Sigmoid colon (tissue), 7 donors: Measurements from ENCODE around the gene MYL4. TPM values are rescaled to one million over a fixed set of nuclear protein-coding genes. Genes with fewer than 3 reads are reported as not detected.

Source experiments
- DNase-seq: peaks from one replicate; pipeline ENCODE4 v3.0.0-alpha.2; 2019
- H3K27ac ChIP-seq, 4 donors: fragments of 200-600 bp; sonication (generic); one replicate each; pipeline ENCODE4 v1.5.1; 2016 to 2019; ENCODE audit warnings: mild to moderate bottlenecking in 1 of 4
- H3K27me3 ChIP-seq, 3 donors: fragments of 200-600 bp; sonication (generic); one replicate each; pipeline ENCODE4 v1.5.1; 2019; ENCODE audit warnings: mild to moderate bottlenecking in 1 of 3
- H3K36me3 ChIP-seq, 4 donors: fragments of 200-600 bp; sonication (generic); one replicate each; pipeline ENCODE4 v1.5.1; 2016 to 2019
- H3K4me1 ChIP-seq, 4 donors: fragments of 200-600 bp; sonication (generic); one replicate each; pipeline ENCODE4 v1.5.1; 2017 to 2019
- H3K4me3 ChIP-seq, 4 donors: fragments of 200-600 bp; sonication (generic); one replicate each; pipeline ENCODE4 v1.5.1; 2017 to 2019; ENCODE audit warnings: mild to moderate bottlenecking in 2 of 4, moderate library complexity in 1 of 4
- H3K9me3 ChIP-seq, 4 donors: fragments of 200-600 bp in 3 of 4; sonication (generic) in 3 of 4; one replicate each; pipeline versions ENCODE4 v1.5.1 to v1.6.1; 2013 to 2019
- CTCF ChIP-seq, 4 experiments: fragments of 450-650 bp in 3 of 4; fragments of 200-600 bp in 1 of 4; IDR thresholded peaks; one replicate each; pipeline ENCODE4 v1.5.1; 2016 to 2019; ENCODE audit warnings: antibody characterized with exemption in 4 of 4, mild to moderate bottlenecking in 3 of 4, moderate library complexity in 2 of 4
- EP300 ChIP-seq, 4 donors: sonication (generic); formaldehyde crosslinking; IDR thresholded peaks; one replicate each; pipeline ENCODE4 v1.6.1; 2017; ENCODE audit warnings: antibody characterized with exemption in 4 of 4
- POLR2A ChIP-seq, 2 donors: fragments of 450-650 bp; IDR thresholded peaks; one replicate each; pipeline ENCODE4 v1.6.1; 2016; ENCODE audit warnings: antibody characterized with exemption in 2 of 2, mild to moderate bottlenecking in 2 of 2, moderate library complexity in 2 of 2
- POLR2AphosphoS5 ChIP-seq, 4 donors: sonication (generic); formaldehyde crosslinking; IDR thresholded peaks; one replicate each; pipeline ENCODE4 v1.6.1; 2017; ENCODE audit warnings: antibody characterized with exemption in 4 of 4
- WGBS, 2 donors: extraction: QIAGEN DNeasy Blood & Tissue Kit; methylation state at CpG; one replicate each; pipeline ENCODE4 v1.1.7; 2013; 5-methylcytosine and 5-hydroxymethylcytosine counted together
- intact Hi-C: fragments of 100-400 bp; cut with DNase I; formaldehyde crosslinking; loops from one replicate; pipeline ENCODE4 v1.15.1; 2023
- polyA plus RNA-seq, 3 donors: library from polyadenylated mRNA; stranded (reverse); fragments of 200-250 nt; gene quantifications; one replicate each; pipeline ENCODE4 v1.2.3, GENCODE V29; 2013
- total RNA-seq, 4 donors: library from RNA; depleted of rRNA; stranded (reverse); fragments of >200 nt; gene quantifications; one replicate each; pipeline ENCODE4 v1.1.0, GENCODE V29; 2016
- donor health status: healthy with polysubstance abuse.
- donor health status: Bipolar disorder and iron deficiency.
- donor health status: healthy.

The MYL4 gene
- total and polyA plus RNA-seq, 7 donors = 0.31 to 2.8 (median 1.1) TPM; not detected in 4

GRCh38 chr17:47188876-47189731, 20.0 kb upstream of the MYL4 start, which contains the start of gene CDC27:
Gene CDC27 (minus strand): TSS chr17:47189295. CDS start chr17:47189172, 123 bp downstream.
- DNase-seq = peak; percentile 99
- H3K9me3 ChIP-seq = no peaks in the 10 kb centered on the region
- H3K4me3 ChIP-seq = peak within 1 kb of the TSS; percentile 75 to 89 (median 82)
- TF ChIP-seq EP300 (IDR thresholded peaks at IDR 0.05) (no peak), POLR2AphosphoS5 (IDR thresholded peaks at IDR 0.05) (peak; percentile 75 to 84 (median 78)), POLR2A (IDR thresholded peaks at IDR 0.05) (peak; percentile 45 to 64), CTCF (IDR thresholded peaks at IDR 0.05) (no peak)
- H3K27ac ChIP-seq = peak within 1 kb of the TSS; percentile 89 to 97 (median 96)
- peaks cover 0 to 45% (median 34%) of the 10 kb centered on the region in 4 donors for H3K4me1 ChIP-seq
- intact Hi-C loops = loop anchor here (5.0 kb wide), 1 partner anchor 133 kb away; the partner anchor contains the start of gene EFCAB13
- 0% methylated on average over 64 of the region's 64 CpGs for WGBS, 2 donors
- H3K36me3 ChIP-seq = no peaks in the 10 kb centered on the region
- H3K27me3 ChIP-seq = no peaks in the 10 kb centered on the region

GRCh38 chr17:47189732-47190237, 19.4 kb upstream of the MYL4 start:
- 27 to 50% methylated on average over 5 of the region's 5 CpGs for WGBS, 2 donors
- Histone ChIP-seq H3K4me3 (peak overlapping the region; percentile 75 to 89 (median 82)), H3K4me1 (peaks cover 0 to 38% (median 30%) of the 10 kb centered on the region in 4 donors), H3K36me3 (no peaks in the 10 kb centered on the region), H3K9me3 (no peaks in the 10 kb centered on the region), H3K27ac (peak overlapping the region; percentile 76 to 97 (median 96)), H3K27me3 (no peaks in the 10 kb centered on the region)
- intact Hi-C loops = loop anchor here (5.0 kb wide), 1 partner anchor 133 kb away; the partner anchor contains the start of gene EFCAB13
- TF ChIP-seq EP300 (IDR thresholded peaks at IDR 0.05) (no peak), POLR2A (IDR thresholded peaks at IDR 0.05) (no peak), POLR2AphosphoS5 (IDR thresholded peaks at IDR 0.05) (no peak), CTCF (IDR thresholded peaks at IDR 0.05) (no peak)
- no peak for DNase-seq

DNA sequence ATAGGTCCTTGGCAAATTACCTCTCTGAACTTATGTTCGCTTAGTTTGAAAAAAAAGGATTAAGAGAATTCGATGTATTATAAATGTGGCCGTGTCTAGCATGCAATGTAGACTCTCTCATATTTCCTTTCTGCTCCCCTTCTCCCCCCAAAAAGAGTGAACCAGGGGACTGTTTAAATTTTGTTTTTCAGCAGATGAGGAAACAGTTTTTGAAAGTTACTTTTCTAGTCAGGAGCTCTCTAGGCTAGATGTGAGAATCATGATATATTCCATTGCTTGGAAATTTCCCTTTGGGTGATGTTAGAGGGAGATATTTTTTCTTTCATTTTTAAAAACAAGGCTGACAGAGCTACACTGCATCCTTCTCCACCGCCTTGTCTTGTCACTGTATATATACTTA, 18.9 kb upstream of the MYL4 start:
- no peaks in the 10 kb centered on the region for H3K36me3 ChIP-seq
- H3K4me1 ChIP-seq = peaks cover 0 to 36% (median 28%) of the 10 kb centered on the region in 4 donors
- no peak overlapping the region for H3K4me3 ChIP-seq
- DNase-seq = no peak
- WGBS, 2 donors = 96 to 97% methylated on average over 4 of the region's 4 CpGs
- no peak for TF ChIP-seq POLR2A (IDR thresholded peaks at IDR 0.05)
- TF ChIP-seq CTCF (IDR thresholded peaks at IDR 0.05) = no peak
- TF ChIP-seq POLR2AphosphoS5 (IDR thresholded peaks at IDR 0.05) = no peak
- TF ChIP-seq EP300 (IDR thresholded peaks at IDR 0.05) = no peak
- intact Hi-C loops = no loop called here
- H3K27me3 ChIP-seq = no peaks in the 10 kb centered on the region
- no peak overlapping the region for H3K27ac ChIP-seq
- H3K9me3 ChIP-seq = no peaks in the 10 kb centered on the region

GRCh38 chr17:47190770-47191169, 18.4 kb upstream of the MYL4 start:
- H3K4me3 ChIP-seq = no peak overlapping the region
- H3K4me1 ChIP-seq = peaks cover 0 to 30% (median 24%) of the 10 kb centered on the region in 4 donors
- WGBS, 2 donors = 96 to 99% methylated on average over 1 of the region's 1 CpG
- TF ChIP-seq POLR2A (IDR thresholded peaks at IDR 0.05) = no peak
- no peak for TF ChIP-seq EP300 (IDR thresholded peaks at IDR 0.05)
- TF ChIP-seq CTCF (IDR thresholded peaks at IDR 0.05) = no peak
- no peak for TF ChIP-seq POLR2AphosphoS5 (IDR thresholded peaks at IDR 0.05)
- no peaks in the 10 kb centered on the region for H3K36me3 ChIP-seq
- intact Hi-C loops = no loop called here
- H3K9me3 ChIP-seq = no peaks in the 10 kb centered on the region
- no peaks in the 10 kb centered on the region for H3K27me3 ChIP-seq
- DNase-seq = no peak
- H3K27ac ChIP-seq = no peak overlapping the region
